Fibroblast of lung (primary cell): ENCODE data around the gene SYT3. TPM values are rescaled to one million over a fixed set of nuclear protein-coding genes. Genes with fewer than 3 reads are reported as not detected.
"Not testable (repeated sequence)": the region's sequence is repeated elsewhere in the genome, so short reads cannot be mapped to it uniquely, and the experiment has no call there.

ENCODE experiments used
- DNase-seq, 2 donors: peaks; one replicate each; pipeline versions ENCODE4 v3.0.0 to v3.0.0-alpha.2; 2010; ENCODE audit warnings: low read depth in 2 of 2
- H2AFZ ChIP-seq: 2 replicates; pipeline ENCODE4 v1.5.1; 2012; ENCODE audit warnings: low read length, control low read depth, inconsistent platforms
- H3K27ac ChIP-seq: 2 replicates; pipeline ENCODE4 v1.5.1; 2011; ENCODE audit warnings: low read length, control low read depth; ENCODE audit not compliant: insufficient read depth
- H3K27me3 ChIP-seq: 2 replicates; pipeline ENCODE4 v1.5.1; 2011; ENCODE audit warnings: mild to moderate bottlenecking, low read length; ENCODE audit not compliant: control insufficient read depth, insufficient read depth
- H3K36me3 ChIP-seq: 2 replicates; pipeline ENCODE4 v1.5.1; 2011; ENCODE audit warnings: low read length; ENCODE audit not compliant: control insufficient read depth, insufficient read depth
- H3K4me1 ChIP-seq: 2 replicates; pipeline ENCODE4 v1.5.1; 2011; ENCODE audit warnings: low read length; ENCODE audit not compliant: control insufficient read depth, insufficient read depth; ENCODE audit errors: extremely low read depth
- H3K4me2 ChIP-seq: 2 replicates; pipeline ENCODE4 v1.5.1; 2011; ENCODE audit warnings: low read length, control low read depth; ENCODE audit not compliant: insufficient read depth; ENCODE audit errors: extremely low read depth
- H3K4me3 ChIP-seq, 4 experiments: fragments of 200-600 bp in 1 of 4; sonication (generic) in 1 of 4; replicated peaks in 1 of 4; 2 replicates each; pipeline ENCODE4 v1.5.1; 2011 to 2016; ENCODE audit warnings: low read length in 4 of 4, low read depth in 3 of 4, mild to moderate bottlenecking in 3 of 4, control low read depth in 2 of 4, inconsistent platforms in 1 of 4, mixed read lengths in 1 of 4; ENCODE audit not compliant: insufficient read depth in 1 of 4; ENCODE audit errors: control extremely low read depth in 1 of 4
- H3K79me2 ChIP-seq: 2 replicates; pipeline ENCODE4 v1.5.1; 2012; ENCODE audit warnings: mild to moderate bottlenecking, low read length, inconsistent platforms; ENCODE audit not compliant: control insufficient read depth, insufficient read depth
- H3K9ac ChIP-seq: 2 replicates; pipeline ENCODE4 v1.5.1; 2011; ENCODE audit warnings: mild to moderate bottlenecking, low read length, control low read depth; ENCODE audit not compliant: insufficient read depth
- H3K9me3 ChIP-seq: 2 replicates; pipeline ENCODE4 v1.5.1; 2012; ENCODE audit warnings: low read depth, low read length; ENCODE audit not compliant: control insufficient read depth, insufficient read depth
- H4K20me1 ChIP-seq: 2 replicates; pipeline ENCODE4 v1.5.1; 2011; ENCODE audit warnings: low read length; ENCODE audit not compliant: control insufficient read depth, insufficient read depth; ENCODE audit errors: extremely low read depth
- CTCF ChIP-seq, 2 donors: IDR thresholded peaks in 1 of 2; conservative IDR thresholded peaks in 1 of 2; 1 replicate in 1 of 2; 2 replicates in 1 of 2; pipeline ENCODE4 v1.5.1; 2011 to 2012; ENCODE audit warnings: low read length in 2 of 2, control low read depth in 1 of 2, inconsistent platforms in 1 of 2, low read depth in 1 of 2, mild to moderate bottlenecking in 1 of 2
- EZH2 ChIP-seq: IDR thresholded peaks from 2 replicates; pipeline ENCODE4 v1.5.1; 2012; ENCODE audit warnings: low read length, control low read depth, mild to moderate bottlenecking; ENCODE audit errors: missing control alignments
- polyA plus RNA-seq, 2 donors: library from polyadenylated mRNA; depleted of rRNA in 1 of 2; stranded (reverse) in 1 of 2; unstranded in 1 of 2; fragments of >200 nt; gene quantifications; 2 replicates each; pipeline ENCODE4 v1.2.1, GENCODE V29; 2011 to 2012; ENCODE audit warnings: missing spikeins in 1 of 2
- total RNA-seq: library from RNA; depleted of rRNA; stranded (reverse); fragments of >200 nt; gene quantifications from 2 replicates; pipeline ENCODE4 v1.2.1, GENCODE V29; 2014

SYT3 gene
- total and polyA plus RNA-seq, 2 donors (not counting 1 experiment from before 2014, with no cell fraction given) = not detected

DNA sequence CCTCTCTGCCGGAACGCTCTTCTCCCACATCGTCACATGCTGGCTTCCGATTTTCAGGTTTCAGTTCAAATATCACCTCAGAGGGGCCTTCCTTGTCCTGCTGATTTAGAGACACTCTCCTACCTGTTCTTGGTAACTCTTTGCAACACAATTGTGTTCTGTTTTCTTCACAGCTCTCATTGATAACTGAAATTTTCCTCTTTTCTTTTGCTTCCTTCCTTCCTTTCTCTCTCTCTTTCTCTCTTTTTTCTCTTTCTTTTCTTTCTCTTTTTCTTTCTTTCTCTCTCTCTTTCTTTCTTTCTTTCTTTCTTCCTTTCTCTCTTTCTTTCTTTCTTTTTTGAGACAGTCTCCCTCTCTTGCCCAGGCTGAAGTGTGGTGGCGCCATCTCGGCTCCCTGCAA lies 59.4 kb downstream of the SYT3 start:
- TF ChIP-seq EZH2 = no peak
- TF ChIP-seq CTCF (conservative IDR thresholded peaks at IDR 0.05 in 1 of 2, IDR thresholded peaks at IDR 0.05 in 1 of 2; ENCODE audit: low read depth in 1 of 2, low read length in 2 of 2) = no peak

DNA sequence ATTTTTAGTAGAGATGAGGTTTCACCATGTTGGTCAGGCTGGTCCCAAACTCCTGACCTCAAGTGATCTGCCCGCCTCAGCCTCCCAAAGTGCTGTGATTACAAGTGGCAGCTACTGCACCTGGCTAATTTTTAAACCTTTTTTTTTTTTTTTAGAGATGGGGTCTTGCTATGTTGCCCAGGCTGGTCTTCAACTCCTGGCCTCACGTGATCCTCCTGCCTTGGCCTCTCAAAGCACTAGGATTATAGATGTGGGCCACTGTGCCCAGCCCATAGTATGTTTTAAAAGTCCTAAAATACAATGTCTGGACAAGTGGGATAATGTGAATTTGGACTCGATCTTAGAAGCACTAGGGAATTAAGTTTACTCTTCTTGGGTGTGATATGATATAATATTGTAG lies 62.9 kb downstream of the SYT3 start:
- not testable (repeated sequence) for H3K27me3 ChIP-seq, H3K79me2 ChIP-seq, DNase-seq, H3K27ac ChIP-seq, H3K4me1 ChIP-seq, H3K4me3 ChIP-seq, H4K20me1 ChIP-seq, H3K9ac ChIP-seq, H3K4me2 ChIP-seq, H2AFZ ChIP-seq, H3K9me3 ChIP-seq, H3K36me3 ChIP-seq

More for the DNA sequence above, 59.4 kb downstream of the SYT3 start:
- Histone ChIP-seq H3K4me2 (no peak overlapping the region), H3K36me3 (no peaks in the 10 kb centered on the region), H3K27ac (no peak overlapping the region), H3K27me3 (no peaks in the 10 kb centered on the region), H4K20me1 (no peaks in the 10 kb centered on the region), H3K4me1 (no peaks in the 10 kb centered on the region), H3K4me3 (no peak overlapping the region), H3K79me2 (no peaks in the 10 kb centered on the region), H2AFZ (no peak overlapping the region), H3K9me3 (no peaks in the 10 kb centered on the region), H3K9ac (no peak overlapping the region)
- no peak for DNase-seq

- Histone ChIP-seq H3K9ac (no peak overlapping the region), H3K79me2 (no peaks in the 10 kb centered on the region), H3K4me1 (no peaks in the 10 kb centered on the region), H3K9me3 (no peaks in the 10 kb centered on the region), H4K20me1 (no peaks in the 10 kb centered on the region), H3K4me2 (no peak overlapping the region), H3K4me3 (no peak overlapping the region), H3K27ac (no peak overlapping the region), H2AFZ (no peak overlapping the region), H3K27me3 (no peaks in the 10 kb centered on the region), H3K36me3 (no peaks in the 10 kb centered on the region)
- no peak for DNase-seq
- no peak for TF ChIP-seq EZH2
- no peak for TF ChIP-seq CTCF (conservative IDR thresholded peaks at IDR 0.05 in 1 of 2, IDR thresholded peaks at IDR 0.05 in 1 of 2; ENCODE audit: low read depth in 1 of 2, low read length in 2 of 2)
Observed at GRCh38 chr19:50573741-50574461, 65.8 kb downstream of the SYT3 start.

Other genes starting within 250 kb of the SYT3 start
- under 0.01 TPM in 1 of 2 replicates, not detected in the other for gene SPIB, start 220.9 kb downstream of the SYT3 start, total RNA-seq
- gene SPIB, start 220.9 kb downstream of the SYT3 start, polyA plus RNA-seq = not detected in 2 replicates
- gene MYBPC2, start 207.0 kb downstream of the SYT3 start, total RNA-seq = under 0.01 and 0.26 TPM in 2 replicates
- gene MYBPC2, start 207.0 kb downstream of the SYT3 start, polyA plus RNA-seq = 0.02 TPM in 1 of 2 replicates, not detected in the other
- 24.1 and 40.8 TPM in 2 replicates for gene EMC10, start 163.4 kb downstream of the SYT3 start, total RNA-seq
- gene EMC10, start 163.4 kb downstream of the SYT3 start, polyA plus RNA-seq = 37.5 and 42.7 TPM in 2 replicates
- 0.51 and 0.66 TPM in 2 replicates for gene GARIN5A, start 163.0 kb downstream of the SYT3 start, total RNA-seq
- gene GARIN5A, start 163.0 kb downstream of the SYT3 start, polyA plus RNA-seq = 0.11 and 0.24 TPM in 2 replicates
- gene JOSD2, start 128.7 kb downstream of the SYT3 start, total RNA-seq = 38.3 and 48.6 TPM in 2 replicates
- 16.3 and 17.3 TPM in 2 replicates for gene JOSD2, start 128.7 kb downstream of the SYT3 start, polyA plus RNA-seq
- not detected in 2 replicates for gene ASPDH, start 126.0 kb downstream of the SYT3 start, total RNA-seq
- not detected in 2 replicates for gene ASPDH, start 126.0 kb downstream of the SYT3 start, polyA plus RNA-seq
- gene LRRC4B, start 71.4 kb downstream of the SYT3 start, total RNA-seq = 0.17 and 0.26 TPM in 2 replicates
- gene LRRC4B, start 71.4 kb downstream of the SYT3 start, polyA plus RNA-seq = 0.02 TPM in 2 replicates
- gene C19orf81, start 9.6 kb upstream of the SYT3 start, total RNA-seq = not detected in 2 replicates
- not detected in 2 replicates for gene C19orf81, start 9.6 kb upstream of the SYT3 start, polyA plus RNA-seq
- 1.8 and 7.9 TPM in 2 replicates for gene SHANK1, start 79.9 kb upstream of the SYT3 start, total RNA-seq
- 1.4 and 2.3 TPM in 2 replicates for gene SHANK1, start 79.9 kb upstream of the SYT3 start, polyA plus RNA-seq
- 27.5 and 69.4 TPM in 2 replicates for gene CLEC11A, start 83.5 kb upstream of the SYT3 start, total RNA-seq
- 22.5 and 23.4 TPM in 2 replicates for gene CLEC11A, start 83.5 kb upstream of the SYT3 start, polyA plus RNA-seq
- gene GPR32, start 130.6 kb upstream of the SYT3 start, total RNA-seq = not detected in 2 replicates
- not detected in 2 replicates for gene GPR32, start 130.6 kb upstream of the SYT3 start, polyA plus RNA-seq
- gene ACP4, start 150.5 kb upstream of the SYT3 start, total RNA-seq = not detected in 2 replicates
- not detected in 2 replicates for gene ACP4, start 150.5 kb upstream of the SYT3 start, polyA plus RNA-seq
- not detected in 2 replicates for gene KLK1, start 183.9 kb upstream of the SYT3 start, total RNA-seq
- gene KLK1, start 183.9 kb upstream of the SYT3 start, polyA plus RNA-seq = not detected in 2 replicates
- not detected in 2 replicates for gene KLK15, start 193.7 kb upstream of the SYT3 start, total RNA-seq
- gene KLK15, start 193.7 kb upstream of the SYT3 start, polyA plus RNA-seq = not detected in 2 replicates
- gene KLK3, start 215.0 kb upstream of the SYT3 start, total RNA-seq = not detected in 2 replicates
- not detected in 2 replicates for gene KLK3, start 215.0 kb upstream of the SYT3 start, polyA plus RNA-seq
- not detected in 2 replicates for gene KLK2, start 233.6 kb upstream of the SYT3 start, total RNA-seq
- not detected in 2 replicates for gene KLK2, start 233.6 kb upstream of the SYT3 start, polyA plus RNA-seq